GM19238 (cell line): ENCODE measurements around the gene VOPP1.

ENCODE experiments used
- DNase-seq: peaks from one replicate; pipeline ENCODE4 v3.0.0; 2011; ENCODE audit warnings: low spot score; ENCODE audit not compliant: insufficient read length

The VOPP1 gene

DNA sequence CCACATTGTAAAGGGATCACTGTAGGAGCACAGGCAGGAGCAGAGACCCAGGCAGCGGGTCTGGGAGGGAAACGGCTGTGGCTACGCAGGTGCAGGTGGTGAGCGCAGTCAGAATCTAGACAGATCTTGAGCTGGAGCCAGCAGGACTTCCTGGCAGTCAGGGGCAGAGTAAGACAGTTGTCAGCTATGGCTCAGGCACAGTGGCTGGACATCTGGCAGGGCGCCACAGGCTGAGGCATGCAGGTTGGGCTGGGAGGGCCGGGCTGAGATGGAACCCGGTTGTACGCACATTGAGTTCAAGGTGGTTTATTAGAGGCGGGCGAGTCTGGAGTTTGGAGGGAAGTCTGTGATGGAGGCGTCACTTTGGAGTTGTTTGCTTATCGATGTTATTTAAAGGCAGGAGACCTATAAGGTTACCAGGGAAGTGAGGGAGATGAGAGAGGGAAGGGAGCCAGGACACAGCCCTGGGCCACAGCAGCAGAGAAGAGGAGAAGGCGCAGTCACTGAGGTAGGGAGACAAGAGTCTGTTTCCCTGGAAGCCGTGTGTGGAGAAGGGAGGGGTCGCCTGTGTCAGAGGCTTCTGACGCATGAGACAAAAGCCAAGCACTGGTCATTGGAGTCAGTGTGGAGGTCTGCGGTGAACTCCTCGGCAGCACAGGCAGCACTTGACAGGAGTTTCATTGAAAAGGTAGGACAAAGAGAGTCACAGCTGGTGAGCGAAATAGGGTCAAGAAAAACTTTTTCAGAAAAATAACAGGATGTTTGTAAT, 133.4 kb downstream of the VOPP1 start:
- DNase-seq, result no peak

DNA sequence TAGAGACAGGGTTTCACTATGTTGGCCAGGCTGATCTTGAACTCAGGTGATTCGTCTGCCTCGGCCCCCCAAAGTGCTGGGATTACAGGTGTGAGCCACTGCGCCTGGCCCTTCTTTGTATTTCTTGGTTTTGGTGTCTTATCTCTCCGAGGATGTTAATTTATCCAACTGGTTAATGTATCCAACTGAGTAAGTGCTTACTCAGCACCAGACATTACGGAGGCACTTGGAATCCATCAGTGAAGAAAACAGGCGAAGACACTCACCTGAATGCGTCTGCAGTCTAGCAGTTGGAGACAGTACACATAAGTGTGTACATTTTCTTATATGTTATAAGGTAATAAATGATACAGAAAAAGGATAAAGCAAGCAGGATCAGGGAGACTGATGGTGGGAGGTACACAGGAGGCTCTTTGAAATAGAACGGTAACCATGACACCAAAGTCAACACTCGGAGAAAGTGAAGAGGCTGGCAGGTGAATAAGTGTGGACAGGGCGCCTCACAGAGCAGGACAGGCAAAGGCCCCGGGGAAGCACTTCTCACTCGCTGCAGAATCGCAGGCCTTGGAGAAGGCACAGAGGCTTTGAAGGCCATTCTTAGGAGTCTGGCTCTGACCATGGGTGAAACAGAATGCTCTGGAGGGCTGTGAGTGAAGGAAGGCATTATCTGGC, 134.1 kb downstream of the VOPP1 start:
- no peak for DNase-seq

DNA sequence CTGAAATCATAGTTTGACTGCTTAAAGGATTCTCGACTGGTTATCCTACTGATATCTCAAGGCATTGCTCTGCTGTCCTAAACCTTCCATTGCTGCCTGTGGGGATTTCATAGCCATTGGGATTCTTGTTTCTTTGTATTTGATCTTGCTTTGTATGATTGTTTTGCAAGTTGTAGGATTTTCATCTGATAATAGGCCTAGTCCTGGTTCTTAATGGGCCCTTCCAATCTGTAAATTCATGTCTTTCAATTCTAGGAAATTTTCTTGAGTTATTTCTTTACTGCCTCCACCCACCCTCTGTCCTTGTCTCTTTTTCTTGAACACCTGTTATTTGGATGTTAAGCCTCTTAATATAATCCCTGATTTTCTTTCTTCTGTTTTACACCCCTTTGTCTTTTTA, 134.9 kb downstream of the VOPP1 start:
- no peak for DNase-seq

DNA sequence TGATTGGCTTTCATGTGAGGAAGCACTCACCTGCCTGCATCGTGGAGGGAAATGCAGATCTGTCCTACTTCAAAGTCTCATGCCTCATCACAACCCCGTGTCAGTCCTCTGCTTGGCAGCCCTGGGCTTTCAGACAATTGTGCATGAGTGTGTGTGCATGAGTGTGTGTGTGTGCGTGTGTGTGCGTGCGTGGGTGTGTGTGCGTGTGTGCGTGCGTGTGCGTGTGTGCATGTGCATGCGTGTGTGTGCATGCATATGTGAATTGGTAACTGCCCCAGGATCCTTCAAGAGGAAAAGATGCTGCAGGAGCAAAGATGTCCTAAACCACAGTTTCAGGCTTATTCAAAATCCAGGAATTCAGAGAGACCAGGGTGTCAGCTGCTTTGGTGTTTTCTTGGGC, 135.8 kb downstream of the VOPP1 start:
- DNase-seq, result no peak

- no peak for DNase-seq
Measured at GRCh38 chr7:55435466-55435865, 136.8 kb downstream of the VOPP1 start.

GRCh38 chr7:55432939-55433784, 139.1 kb downstream of the VOPP1 start:
- DNase-seq, result no peak

GRCh38 chr7:55432506-55432905, 139.8 kb downstream of the VOPP1 start:
- DNase-seq, result no peak

DNA sequence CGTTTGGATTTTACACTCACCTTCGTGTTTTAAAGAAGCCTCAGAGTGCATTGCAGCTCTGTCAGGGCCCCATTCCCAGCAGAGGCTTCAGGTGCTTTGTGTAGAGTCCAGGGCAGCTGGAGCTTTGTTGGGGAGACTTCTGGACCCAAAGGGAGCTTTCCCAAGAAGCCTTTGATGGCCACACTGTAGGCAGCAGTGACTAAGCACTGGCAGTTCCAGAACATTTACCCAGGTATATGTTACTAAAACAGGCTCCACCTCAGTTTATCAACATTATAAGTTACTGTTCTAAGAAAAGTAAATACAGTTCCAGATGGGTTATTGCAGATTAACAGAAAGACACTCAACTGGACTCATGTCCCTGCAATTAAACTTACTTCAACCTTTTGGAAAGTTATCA, 140.4 kb downstream of the VOPP1 start:
- DNase-seq, result no peak

DNA sequence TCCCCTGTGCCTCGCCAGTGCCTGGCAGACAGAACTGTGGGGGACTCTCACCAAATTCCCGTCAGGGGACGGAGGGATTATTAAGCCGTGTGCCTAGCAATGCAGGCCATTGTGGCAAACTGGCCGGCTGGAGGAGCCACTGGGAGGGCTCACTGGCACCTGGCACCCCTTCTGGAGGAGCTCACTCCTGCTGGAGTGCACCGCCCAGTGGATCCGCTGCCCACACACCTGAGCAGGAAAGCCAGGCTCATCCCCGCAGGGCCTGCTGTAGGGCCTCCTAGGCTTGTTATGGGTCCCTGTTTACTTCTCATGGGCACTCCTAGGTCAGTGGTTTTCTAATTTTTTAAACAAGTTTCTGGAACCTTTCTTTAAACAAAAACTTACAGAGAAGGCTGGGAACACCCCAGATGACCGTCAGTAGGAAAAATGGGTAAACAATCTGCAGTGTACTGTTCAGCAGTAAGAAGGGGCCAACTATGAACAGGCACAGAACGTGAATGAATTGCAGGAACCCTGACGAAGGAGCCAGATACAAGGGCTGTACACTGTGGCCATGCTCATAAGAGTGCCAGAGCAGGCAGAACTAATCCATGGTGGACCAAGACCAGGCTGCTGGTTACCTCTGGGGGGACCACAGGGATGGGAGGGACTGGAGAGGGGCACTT, 142.3 kb downstream of the VOPP1 start:
- DNase-seq, result no peak

DNA sequence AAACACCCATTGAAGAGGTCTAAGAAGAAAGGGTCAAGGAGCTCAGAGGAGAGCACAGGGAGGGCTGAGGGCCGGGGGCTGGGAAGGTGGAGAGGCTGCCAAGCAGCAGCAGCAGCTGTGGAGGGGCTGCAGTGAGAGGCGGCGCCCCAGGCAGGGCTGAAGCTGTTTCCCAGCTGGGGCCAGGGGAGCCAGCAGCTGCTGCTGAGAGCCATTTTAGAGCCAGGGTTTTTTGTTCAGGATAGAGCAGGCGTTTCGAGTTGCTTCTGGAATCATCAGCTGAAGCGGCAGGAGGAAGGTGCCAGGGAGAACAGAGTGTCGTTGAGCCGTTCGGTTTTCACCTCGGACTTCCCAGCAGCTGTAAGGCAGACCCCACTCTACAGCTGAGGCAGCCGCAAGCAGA, 144.5 kb downstream of the VOPP1 start:
- no peak for DNase-seq

- no peak for DNase-seq
Measured at GRCh38 chr7:55427342-55427741, 145.0 kb downstream of the VOPP1 start.

GRCh38 chr7:55426676-55427075, 145.6 kb downstream of the VOPP1 start:
- no peak for DNase-seq

GRCh38 chr7:55425141-55425752, 147.1 kb downstream of the VOPP1 start:
- DNase-seq, result no peak

- no peak for DNase-seq
Measured at GRCh38 chr7:55423891-55424290, 148.4 kb downstream of the VOPP1 start.

- DNase-seq, result no peak
Measured at GRCh38 chr7:55423277-55423711, 149.0 kb downstream of the VOPP1 start.
